Naive B cell (primary cell): ENCODE results near the gene LOXL1. TPM values are rescaled to one million over a fixed set of nuclear protein-coding genes. Genes with fewer than 3 reads are reported as not detected.

Source experiments
- ATAC-seq, 2 donors: fragments of 150-1000 bp; cut with Tn5 transposase; 2 replicates each; pipeline ENCODE4 v1.10.0; 2021; ENCODE audit warnings: low read depth in 2 of 2, mild to moderate bottlenecking in 2 of 2, moderate library complexity in 2 of 2
- DNase-seq: peaks from one replicate; pipeline ENCODE4 v3.0.0; 2022
- H3K27ac Mint-ChIP-seq, 6 donors: one replicate each; pipeline ENCODE4 v1.8.0; 2020 to 2022; ENCODE audit warnings: mild to moderate bottlenecking in 6 of 6, mixed read lengths in 6 of 6, moderate library complexity in 5 of 6, inconsistent platforms in 2 of 6
- H3K27me3 Mint-ChIP-seq, 3 donors: one replicate each; pipeline ENCODE4 v1.8.0; 2021 to 2022; ENCODE audit warnings: mixed read lengths in 3 of 3, mild to moderate bottlenecking in 1 of 3
- H3K36me3 Mint-ChIP-seq, 2 donors: one replicate each; pipeline ENCODE4 v1.8.0; 2020 to 2022; ENCODE audit warnings: mixed read lengths in 2 of 2, inconsistent platforms in 1 of 2, mild to moderate bottlenecking in 1 of 2
- H3K4me1 Mint-ChIP-seq, 3 donors: one replicate each; pipeline ENCODE4 v1.8.0; 2020 to 2022; ENCODE audit warnings: mixed read lengths in 3 of 3, inconsistent platforms in 1 of 3, mild to moderate bottlenecking in 1 of 3, moderate library complexity in 1 of 3
- H3K4me3 Mint-ChIP-seq, 8 donors: one replicate each; pipeline ENCODE4 v1.8.0; 2020 to 2022; ENCODE audit warnings: mild to moderate bottlenecking in 8 of 8, mixed read lengths in 8 of 8, moderate library complexity in 8 of 8, inconsistent platforms in 2 of 8
- H3K9me3 Mint-ChIP-seq, 7 donors: one replicate each; pipeline ENCODE4 v1.8.0; 2020 to 2022; ENCODE audit warnings: mixed read lengths in 7 of 7, mild to moderate bottlenecking in 5 of 7, inconsistent platforms in 2 of 7, moderate library complexity in 1 of 7
- polyA plus RNA-seq, 6 donors: library from polyadenylated mRNA; unstranded; fragments of 300-500 nt; fragmentation: Illumina TruSeq; gene quantifications; one replicate each; pipeline ENCODE4 v1.2.3, GENCODE V29; 2021; ENCODE audit warnings: low read depth in 6 of 6

Gene LOXL1
- polyA plus RNA-seq, 6 donors from 2014 or later, result 0.19 to 0.48 TPM; not detected in 4

DNA sequence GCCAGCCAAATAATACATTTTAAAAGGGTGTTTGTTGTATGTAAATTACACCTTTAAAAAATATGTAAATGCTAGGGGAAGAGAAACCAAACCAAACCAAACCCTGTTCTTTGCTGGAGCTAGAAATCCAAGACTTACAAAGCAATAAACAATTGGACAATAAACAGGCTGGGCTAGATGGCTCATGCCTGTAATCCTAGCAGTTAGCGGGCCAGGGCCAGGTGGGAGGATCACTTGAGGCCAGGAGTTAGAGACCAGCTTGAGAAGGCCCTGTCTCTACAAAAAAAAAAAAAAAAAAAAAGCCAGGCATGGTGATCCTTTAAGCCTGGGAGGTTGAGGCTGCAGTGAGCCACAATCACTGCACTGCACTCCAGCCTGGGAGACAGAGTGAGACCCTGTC lies 53.4 kb downstream of the LOXL1 start:
- no peak for DNase-seq
- peaks cover 4 to 6% of the 10 kb centered on the region in 2 donors for H3K36me3 Mint-ChIP-seq
- H3K9me3 Mint-ChIP-seq, result peaks cover 0 to 2% (median 0%) of the 10 kb centered on the region in 7 donors
- no peak overlapping the region for H3K4me3 Mint-ChIP-seq
- H3K4me1 Mint-ChIP-seq, result peaks cover 24 to 47% (median 44%) of the 10 kb centered on the region in 3 donors
- no peak for ATAC-seq
- peaks cover 19 to 27% (median 19%) of the 10 kb centered on the region in 3 donors for H3K27me3 Mint-ChIP-seq
- peak overlapping the region in 1 of 6 donors; percentile 47 for H3K27ac Mint-ChIP-seq

DNA sequence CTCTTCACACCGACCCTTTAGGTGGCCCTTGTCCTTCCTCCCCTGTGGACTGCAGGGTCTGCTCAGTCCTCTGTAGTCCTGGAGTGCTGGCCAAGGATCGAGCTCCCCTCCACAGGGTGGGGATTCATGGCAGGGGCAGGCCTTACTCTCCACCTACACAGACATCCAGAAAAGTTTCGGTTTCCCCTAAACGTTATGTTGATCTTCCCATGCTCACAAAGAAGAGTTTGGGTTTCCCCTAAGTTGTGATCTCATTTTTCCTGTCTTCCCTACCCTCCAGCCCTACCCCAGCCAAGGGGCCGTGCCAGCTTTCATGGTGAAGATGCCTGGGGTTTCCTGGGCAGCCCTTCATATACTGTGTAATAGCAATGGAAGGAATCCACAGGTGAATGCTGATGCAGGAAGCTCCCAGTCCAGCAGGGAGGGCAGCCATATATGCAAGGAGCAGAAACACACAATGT lies 55.5 kb downstream of the LOXL1 start:
- DNase-seq, result no peak
- H3K4me3 Mint-ChIP-seq, result peak overlapping the region in 6 of 8 donors; percentile 57 to 82 (median 70)
- H3K27ac Mint-ChIP-seq, result peak overlapping the region in 5 of 6 donors; percentile 17 to 87 (median 49)
- no peaks in the 10 kb centered on the region for H3K9me3 Mint-ChIP-seq
- ATAC-seq, result no peak
- peaks cover 40 to 50% (median 49%) of the 10 kb centered on the region in 3 donors for H3K4me1 Mint-ChIP-seq
- H3K27me3 Mint-ChIP-seq, result peaks cover 0 to 6% (median under 1%) of the 10 kb centered on the region in 3 donors
- H3K36me3 Mint-ChIP-seq, result peaks cover 0 to 19% of the 10 kb centered on the region in 2 donors

DNA sequence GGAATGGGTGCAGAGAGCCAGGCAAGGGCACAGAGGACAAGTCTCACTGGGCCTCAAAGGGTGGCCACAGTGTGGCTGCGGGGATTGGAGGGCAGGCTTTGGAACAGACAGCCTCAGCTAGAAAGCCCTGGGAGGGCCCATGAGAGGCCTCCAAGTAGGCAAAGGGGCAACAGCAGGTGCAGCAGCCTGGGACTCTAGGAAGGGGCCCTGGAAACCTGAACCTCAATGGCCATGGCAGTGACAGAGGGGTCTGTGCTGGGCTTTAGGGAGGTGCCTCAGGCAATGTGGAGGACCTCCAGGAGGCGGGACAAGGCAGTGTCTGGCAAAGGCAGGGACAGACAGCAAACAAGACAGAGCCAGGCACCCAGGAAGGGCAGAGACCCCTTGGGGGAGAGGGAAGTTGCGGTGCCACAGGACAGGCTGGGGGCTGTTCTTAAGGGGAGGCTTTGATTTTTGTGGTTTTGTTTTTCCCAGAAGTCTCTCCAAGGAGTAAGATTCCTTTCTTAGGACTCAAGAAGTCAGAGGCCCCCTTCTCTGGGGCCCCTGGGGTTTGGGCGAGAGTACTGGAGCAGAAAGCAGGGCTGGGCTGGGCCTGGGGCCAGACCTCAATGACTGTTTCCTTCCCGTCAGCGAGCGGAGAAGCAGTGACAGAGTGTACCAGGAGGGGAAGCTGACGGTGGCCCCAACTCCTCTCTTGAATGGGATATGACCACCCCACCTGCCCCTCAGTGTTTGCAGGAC lies 56.1 kb downstream of the LOXL1 start:
- H3K27ac Mint-ChIP-seq, result peak overlapping the region in 5 of 6 donors; percentile 9 to 87 (median 52)
- H3K9me3 Mint-ChIP-seq, result no peaks in the 10 kb centered on the region
- DNase-seq, result no peak
- peaks cover 42 to 56% (median 54%) of the 10 kb centered on the region in 3 donors for H3K4me1 Mint-ChIP-seq
- H3K4me3 Mint-ChIP-seq, result peak overlapping the region in 7 of 8 donors; percentile 57 to 82 (median 70)
- peaks cover 0 to 19% of the 10 kb centered on the region in 2 donors for H3K36me3 Mint-ChIP-seq
- ATAC-seq, result peak; percentile 75 to 85
- H3K27me3 Mint-ChIP-seq, result peaks cover 0 to 6% (median 0%) of the 10 kb centered on the region in 3 donors

DNA sequence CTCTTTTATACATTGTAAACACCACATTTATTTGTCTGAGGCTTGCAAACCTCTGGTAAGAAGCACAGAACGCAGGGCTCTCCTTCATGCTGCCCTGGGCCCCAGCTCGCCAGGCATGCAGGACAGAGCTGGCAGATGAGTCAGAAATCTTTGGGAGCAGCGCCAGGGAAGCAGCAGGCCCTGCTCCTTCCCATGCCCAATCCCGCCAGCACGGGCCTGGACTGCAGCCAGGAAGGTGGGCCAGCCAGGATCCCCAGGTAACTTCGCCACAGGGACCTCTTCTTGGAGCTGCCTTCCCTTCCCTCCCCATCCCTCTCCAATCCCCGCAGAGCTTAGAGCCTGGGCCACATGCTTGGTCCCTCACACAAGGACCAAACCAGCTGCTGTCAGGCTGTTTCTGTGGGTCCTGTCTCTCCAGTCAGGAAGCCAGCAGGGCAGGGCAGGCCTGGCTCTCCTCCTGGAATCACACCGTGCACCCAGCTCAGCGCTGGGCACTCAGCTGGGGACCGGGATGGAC lies 57.0 kb downstream of the LOXL1 start:
- ATAC-seq (no peak), DNase-seq (no peak)
- Mint-ChIP-seq H3K9me3 (no peaks in the 10 kb centered on the region), H3K27me3 (no peaks in the 10 kb centered on the region), H3K27ac (peak overlapping the region in 4 of 6 donors; percentile 26 to 87 (median 72)), H3K4me3 (peak overlapping the region in 3 of 8 donors; percentile 59 to 71 (median 66)), H3K36me3 (peaks cover 0 to 19% of the 10 kb centered on the region in 2 donors), H3K4me1 (peaks cover 45 to 64% (median 60%) of the 10 kb centered on the region in 3 donors)

DNA sequence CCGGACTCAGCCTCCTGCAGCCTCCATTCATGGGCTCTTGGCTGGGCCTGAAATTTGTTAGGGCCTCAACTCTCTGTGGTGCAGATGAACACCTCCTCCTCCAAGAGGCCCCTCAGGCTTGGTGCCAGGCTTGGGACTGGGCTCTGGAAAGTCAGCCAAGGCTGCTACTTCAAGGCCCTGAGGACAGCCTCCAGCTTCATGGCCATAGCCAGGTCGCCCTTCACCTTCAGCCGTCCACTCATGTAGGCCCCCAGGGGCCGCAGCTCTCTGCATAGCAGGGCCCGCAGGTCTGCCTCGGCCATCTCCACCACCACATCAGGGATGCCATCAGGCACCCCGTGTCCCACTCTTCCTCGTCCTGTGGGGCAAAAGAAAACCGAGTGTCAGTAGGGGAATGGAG lies 57.5 kb downstream of the LOXL1 start:
- Mint-ChIP-seq H3K36me3 (peaks cover 0 to 19% of the 10 kb centered on the region in 2 donors), H3K27ac (peak overlapping the region in 1 of 6 donors; percentile 77), H3K4me3 (peak overlapping the region in 1 of 8 donors; percentile 44), H3K27me3 (no peaks in the 10 kb centered on the region), H3K4me1 (peaks cover 45 to 65% (median 60%) of the 10 kb centered on the region in 3 donors), H3K9me3 (no peaks in the 10 kb centered on the region)
- ATAC-seq (no peak), DNase-seq (no peak)

DNA sequence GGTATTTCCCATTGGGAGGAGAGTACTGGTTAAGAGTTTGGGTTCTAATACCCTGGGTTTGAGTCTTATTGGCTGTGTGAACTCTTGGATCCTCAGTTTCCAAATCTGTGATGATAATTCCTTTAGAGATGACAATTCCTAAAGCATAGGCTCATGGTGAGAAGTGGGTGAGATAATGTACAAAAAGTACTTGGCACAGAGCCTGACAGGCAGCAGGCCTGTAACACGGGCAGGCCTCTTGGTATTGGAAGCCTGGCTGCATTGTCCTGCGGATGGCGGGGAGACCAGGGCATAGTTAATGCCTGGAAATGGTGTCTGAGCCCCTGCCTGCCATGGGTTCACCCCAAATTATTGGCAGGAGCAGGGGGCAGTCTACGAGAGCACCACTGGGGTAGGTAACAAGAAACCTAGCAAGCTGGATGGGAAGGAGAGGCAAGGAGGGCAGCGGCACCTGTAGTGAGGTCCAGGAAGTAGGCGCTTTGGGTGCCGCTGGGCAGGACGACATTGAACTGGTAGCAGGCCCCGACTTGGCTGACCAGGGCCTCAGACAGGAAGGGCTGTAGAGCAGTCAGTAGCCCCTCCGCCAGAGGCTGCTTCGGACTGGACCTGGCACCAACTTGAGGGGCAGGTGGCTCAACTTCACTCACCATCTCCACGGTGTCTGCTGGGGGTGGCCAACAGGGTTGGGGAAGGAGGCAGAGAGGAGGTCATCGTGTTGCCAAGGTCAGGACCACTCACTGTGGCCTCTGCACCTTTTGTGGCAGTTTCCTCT lies 58.1 kb downstream of the LOXL1 start:
- H3K4me3 Mint-ChIP-seq, result peak overlapping the region in 7 of 8 donors; percentile 16 to 75 (median 43)
- DNase-seq, result no peak

DNA sequence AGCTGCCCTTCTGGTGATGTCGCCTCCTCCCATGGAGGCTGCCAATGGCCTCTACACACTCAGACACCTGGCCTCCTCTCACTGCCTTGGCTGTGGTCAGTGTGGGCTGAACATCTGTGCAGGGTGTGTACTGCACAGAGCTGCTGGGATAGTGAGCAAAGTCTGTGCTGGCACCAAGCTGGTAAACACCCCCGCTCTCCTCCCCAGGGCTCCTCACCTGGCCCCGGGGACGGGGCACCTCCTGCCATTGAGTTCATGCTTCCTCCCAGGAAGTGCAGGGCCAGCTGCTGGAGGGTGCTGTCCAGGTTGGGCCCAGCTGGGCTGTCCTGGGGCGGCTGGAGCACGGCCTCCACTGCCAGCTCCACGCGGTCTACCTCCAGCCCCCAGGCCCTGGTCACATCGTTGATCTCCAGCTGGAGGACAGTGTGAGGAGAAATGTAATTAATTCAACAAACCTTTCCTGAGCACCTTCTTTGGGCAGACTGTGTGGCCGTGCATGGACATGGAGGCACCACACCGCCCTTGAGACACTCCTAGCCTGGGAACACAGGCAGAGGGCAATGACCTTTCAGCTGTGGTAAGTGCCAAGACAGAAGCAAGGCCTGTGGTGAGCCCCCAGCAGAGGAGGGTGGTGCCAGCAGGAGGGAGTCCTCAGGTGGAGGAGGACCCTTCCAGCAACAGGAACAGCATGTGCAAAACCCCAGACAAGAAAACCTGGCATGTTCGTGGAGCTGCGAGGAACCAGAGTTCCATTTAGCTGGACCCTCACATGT lies 59.0 kb downstream of the LOXL1 start:
- no peaks in the 10 kb centered on the region for H3K9me3 Mint-ChIP-seq
- no peaks in the 10 kb centered on the region for H3K27me3 Mint-ChIP-seq
- H3K27ac Mint-ChIP-seq, result peak overlapping the region; percentile 8 to 88 (median 43)
- H3K4me3 Mint-ChIP-seq, result peak overlapping the region in 5 of 8 donors; percentile 15 to 70 (median 43)
- peaks cover 0 to 19% of the 10 kb centered on the region in 2 donors for H3K36me3 Mint-ChIP-seq
- no peak for DNase-seq
- ATAC-seq, result no peak
- peaks cover 45 to 72% (median 60%) of the 10 kb centered on the region in 3 donors for H3K4me1 Mint-ChIP-seq

More for the DNA sequence above, 58.1 kb downstream of the LOXL1 start:
- Mint-ChIP-seq H3K27ac (peak overlapping the region; percentile 8 to 88 (median 74)), H3K4me1 (peaks cover 45 to 66% (median 60%) of the 10 kb centered on the region in 3 donors), H3K36me3 (peaks cover 0 to 19% of the 10 kb centered on the region in 2 donors), H3K27me3 (no peaks in the 10 kb centered on the region), H3K9me3 (no peaks in the 10 kb centered on the region)
- ATAC-seq, result no peak

DNA sequence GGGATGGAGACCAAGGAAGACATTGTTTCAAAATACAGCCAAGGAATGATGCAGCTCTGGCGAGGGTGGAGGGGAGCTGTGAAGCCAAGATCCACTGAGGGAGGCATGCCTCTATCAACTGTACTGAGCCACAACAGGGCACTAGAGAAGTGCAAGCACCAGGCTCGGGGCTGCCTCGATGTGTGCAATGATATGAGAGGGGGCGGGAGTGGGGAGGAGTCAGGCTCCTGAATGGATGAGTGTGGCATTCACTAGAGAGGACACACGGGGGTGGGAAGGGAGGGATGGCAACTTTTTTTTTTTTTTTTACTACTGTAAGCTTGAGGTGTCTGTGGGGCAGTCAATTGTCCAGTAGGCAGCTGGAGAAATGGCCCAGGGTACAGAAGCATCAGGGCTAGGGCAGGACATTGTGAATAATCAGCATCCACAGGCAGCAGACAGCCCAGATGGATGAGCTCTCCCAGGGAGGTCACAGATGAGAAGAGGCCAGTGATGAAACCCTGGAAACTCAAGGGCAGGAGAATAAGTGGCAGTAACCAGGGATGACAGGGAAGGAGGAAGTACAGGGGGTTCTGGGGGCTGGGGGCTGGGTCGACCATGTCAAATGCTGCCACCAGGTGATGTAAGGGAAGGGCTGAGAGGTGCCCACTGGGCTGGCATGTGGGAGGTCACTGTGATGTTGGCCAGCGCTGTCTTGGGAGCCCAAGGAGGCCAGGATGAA lies 60.0 kb downstream of the LOXL1 start:
- H3K9me3 Mint-ChIP-seq, result no peaks in the 10 kb centered on the region
- ATAC-seq (no peak), DNase-seq (no peak)
- peak overlapping the region in 1 of 8 donors; percentile 15 for H3K4me3 Mint-ChIP-seq
- H3K27ac Mint-ChIP-seq, result peak overlapping the region in 5 of 6 donors; percentile 7 to 67 (median 34)
- peaks cover 0 to 19% of the 10 kb centered on the region in 2 donors for H3K36me3 Mint-ChIP-seq
- no peaks in the 10 kb centered on the region for H3K27me3 Mint-ChIP-seq
- H3K4me1 Mint-ChIP-seq, result peaks cover 46 to 81% (median 60%) of the 10 kb centered on the region in 3 donors

DNA sequence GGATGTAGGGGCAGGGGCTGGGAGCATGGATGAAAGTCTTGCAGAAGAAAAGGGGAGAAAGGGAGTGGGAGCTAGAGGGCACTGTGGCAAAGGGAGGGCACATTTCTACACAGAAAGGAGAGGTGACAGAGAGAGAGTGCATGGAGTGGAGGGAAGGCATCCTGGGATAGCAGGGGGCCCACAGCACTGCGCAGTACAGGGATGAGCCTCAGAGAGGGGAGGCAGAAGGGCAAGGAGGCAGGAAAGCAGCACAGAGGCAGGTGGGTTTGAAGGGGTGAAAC lies 60.5 kb downstream of the LOXL1 start:
- Mint-ChIP-seq H3K36me3 (peaks cover 0 to 19% of the 10 kb centered on the region in 2 donors), H3K27ac (peak overlapping the region in 3 of 6 donors; percentile 7 to 83 (median 34)), H3K4me3 (peak overlapping the region in 1 of 8 donors; percentile 22), H3K9me3 (no peaks in the 10 kb centered on the region), H3K27me3 (no peaks in the 10 kb centered on the region), H3K4me1 (peaks cover 45 to 81% (median 55%) of the 10 kb centered on the region in 3 donors)
- DNase-seq, result no peak
- no peak for ATAC-seq

DNA sequence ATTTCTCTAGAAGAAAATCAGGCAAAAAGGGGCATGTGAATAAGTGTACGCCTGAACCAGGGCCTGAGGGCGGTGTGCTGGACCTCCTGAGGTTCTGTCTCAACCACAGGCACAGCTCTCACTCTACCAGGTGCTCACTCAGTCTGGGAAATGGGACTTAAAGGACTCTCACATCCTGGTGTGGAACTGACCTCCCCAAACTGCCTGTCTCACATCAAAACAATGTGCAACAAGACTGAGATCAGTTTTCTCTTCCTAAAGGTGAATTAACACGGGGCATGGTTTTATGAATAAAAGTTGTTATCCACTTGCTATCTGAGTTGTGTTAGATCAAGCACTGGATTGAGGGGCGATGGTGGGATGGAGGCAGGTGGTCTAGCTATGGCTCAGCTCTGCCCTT lies 61.0 kb downstream of the LOXL1 start:
- ATAC-seq, result no peak
- H3K4me3 Mint-ChIP-seq, result no peak overlapping the region
- peaks cover 39 to 77% (median 52%) of the 10 kb centered on the region in 3 donors for H3K4me1 Mint-ChIP-seq

DNA sequence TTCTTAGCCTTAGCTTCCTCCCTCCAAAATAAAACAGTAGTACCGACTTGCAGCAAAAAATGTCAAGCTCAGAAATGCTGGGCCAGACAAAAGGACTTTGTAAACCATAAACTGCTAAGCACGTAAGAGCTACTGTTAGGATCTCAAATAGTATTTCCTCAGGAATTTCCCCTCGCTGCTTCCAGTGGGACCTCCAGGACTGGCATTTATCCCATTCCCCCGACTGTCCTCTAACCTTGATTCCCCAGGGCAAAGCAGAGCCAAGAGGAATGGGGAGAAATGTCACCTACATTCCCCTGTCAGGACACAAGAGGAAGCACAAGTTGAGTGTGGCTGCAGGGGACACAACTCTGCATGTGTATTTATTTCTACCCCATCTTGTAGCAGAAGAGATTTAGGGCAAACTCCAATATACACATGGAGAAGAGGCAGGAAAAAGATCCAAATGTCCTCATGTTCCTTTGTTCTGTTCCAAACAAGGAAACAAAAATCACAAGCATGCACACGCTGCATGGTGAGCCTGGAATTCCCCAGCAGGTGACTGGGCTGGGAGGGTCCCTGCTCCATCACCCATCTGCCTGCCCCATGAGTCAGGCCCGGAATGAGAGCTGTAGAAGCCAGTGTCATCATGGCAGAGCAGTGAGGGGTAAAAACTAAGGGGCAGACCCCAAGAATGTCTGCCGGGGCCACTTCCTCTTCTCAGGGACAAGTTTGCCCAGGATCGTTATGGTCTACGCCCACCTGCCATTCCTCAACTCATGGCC lies 61.6 kb downstream of the LOXL1 start:
- H3K36me3 Mint-ChIP-seq, result peaks cover 0 to 19% of the 10 kb centered on the region in 2 donors
- peak overlapping the region in 4 of 6 donors; percentile 26 to 91 (median 36) for H3K27ac Mint-ChIP-seq
- ATAC-seq (no peak), DNase-seq (no peak)
- H3K4me1 Mint-ChIP-seq, result peaks cover 39 to 77% (median 52%) of the 10 kb centered on the region in 3 donors
- H3K4me3 Mint-ChIP-seq, result no peak overlapping the region
- no peaks in the 10 kb centered on the region for H3K9me3 Mint-ChIP-seq
- no peaks in the 10 kb centered on the region for H3K27me3 Mint-ChIP-seq

More for the DNA sequence above, 61.0 kb downstream of the LOXL1 start:
- Mint-ChIP-seq H3K36me3 (peaks cover 0 to 19% of the 10 kb centered on the region in 2 donors), H3K9me3 (no peaks in the 10 kb centered on the region), H3K27me3 (no peaks in the 10 kb centered on the region), H3K27ac (peak overlapping the region in 2 of 6 donors; percentile 26 to 91)
- DNase-seq, result no peak
